ENCODE results near the gene SERGEF.
"Not testable (repeated sequence)": the region's sequence is repeated elsewhere in the genome, so short reads cannot be mapped to it uniquely, and the experiment has no call there.

Gene SERGEF

DNA sequence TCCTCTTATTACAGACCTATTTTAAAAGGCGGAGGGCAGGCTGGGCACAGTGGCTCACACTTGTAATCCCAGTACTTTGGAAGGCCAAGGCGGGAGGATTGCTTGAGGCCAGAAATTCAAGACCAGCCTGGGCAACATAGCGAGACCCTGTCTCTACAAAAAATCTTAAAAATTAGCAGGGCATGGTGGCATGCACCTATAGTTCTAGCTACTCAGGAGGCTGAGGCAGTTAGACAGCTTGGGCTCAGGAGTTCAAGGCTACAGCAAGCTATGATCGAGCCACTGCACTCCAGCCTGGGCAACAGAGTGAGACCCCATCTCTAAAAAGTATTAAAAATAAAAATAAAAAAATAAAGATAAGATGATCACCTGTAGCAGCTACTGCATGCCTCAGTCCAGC lies 12.7 kb downstream of the SERGEF start:
- DNase-seq (ENCODE audit: low read depth) = not testable (repeated sequence)

DNA sequence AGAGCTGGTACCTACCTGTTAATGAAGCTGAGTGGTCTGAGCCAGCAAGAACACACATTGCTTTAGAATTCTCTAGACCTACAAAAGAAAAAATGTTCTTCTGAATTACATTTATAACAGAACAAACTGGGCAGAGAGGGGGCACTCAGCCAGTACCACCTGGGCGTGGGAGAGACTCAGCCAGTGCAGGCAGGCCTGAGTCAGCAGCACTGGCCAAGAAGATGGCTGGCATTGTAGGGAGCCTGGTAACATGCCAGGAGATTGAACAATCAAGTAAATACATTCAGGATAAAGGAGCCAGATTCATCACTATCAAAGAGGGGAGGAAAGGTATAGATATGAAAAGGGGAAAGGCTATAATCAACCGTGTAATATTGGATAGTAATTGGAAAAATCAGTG lies 19.9 kb downstream of the SERGEF start:
- DNase-seq (ENCODE audit: low read depth) = no peak

DNA sequence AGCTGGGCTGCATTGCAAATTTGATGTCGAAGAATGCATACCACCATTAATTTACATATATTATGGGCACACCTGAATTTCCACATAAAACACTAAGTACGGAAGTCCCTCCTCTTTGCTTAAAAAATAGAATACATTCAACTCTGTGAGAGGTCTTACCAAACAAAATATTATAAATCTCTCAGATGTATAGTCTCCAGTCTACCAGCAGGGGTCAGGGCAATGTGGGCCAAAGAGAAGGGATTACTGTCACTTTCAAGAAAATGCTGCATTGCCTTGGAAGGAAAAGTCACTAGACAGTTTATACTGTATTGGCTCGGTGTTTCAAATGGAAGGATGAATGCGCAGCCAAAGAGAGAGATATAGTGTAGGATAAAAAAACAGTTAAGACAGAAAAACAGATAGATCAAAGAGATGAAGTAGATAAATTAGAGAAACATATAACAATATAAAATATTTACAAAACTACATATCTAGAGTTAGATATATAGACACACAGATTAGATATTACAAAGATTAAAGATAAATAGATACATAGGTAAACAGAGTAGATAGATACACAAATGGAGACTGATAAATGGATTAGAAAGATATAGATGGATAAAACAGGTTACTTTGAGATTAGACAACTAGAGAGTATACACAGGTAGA lies 20.9 kb downstream of the SERGEF start:
- DNase-seq (ENCODE audit: low read depth) = peak; percentile 29

DNA sequence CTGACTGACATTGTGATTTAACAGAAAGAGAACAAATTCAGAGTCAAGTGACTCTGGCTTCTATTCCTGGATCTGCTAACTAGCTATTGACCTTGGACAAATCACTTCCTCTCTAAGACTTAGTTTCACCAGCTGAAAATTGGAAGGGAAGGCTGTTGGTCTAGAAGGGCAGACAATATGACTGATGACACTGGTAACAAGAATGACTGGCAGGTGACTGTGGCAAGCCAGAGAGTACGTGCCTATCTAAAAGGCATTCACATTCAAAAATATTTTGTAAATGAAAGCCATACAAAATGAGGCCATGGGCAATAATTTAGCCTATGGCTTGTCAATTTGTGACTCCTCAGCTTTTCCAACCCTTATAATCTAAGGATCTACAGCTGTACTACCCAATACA lies 23.5 kb downstream of the SERGEF start:
- DNase-seq (ENCODE audit: low read depth) = no peak

DNA sequence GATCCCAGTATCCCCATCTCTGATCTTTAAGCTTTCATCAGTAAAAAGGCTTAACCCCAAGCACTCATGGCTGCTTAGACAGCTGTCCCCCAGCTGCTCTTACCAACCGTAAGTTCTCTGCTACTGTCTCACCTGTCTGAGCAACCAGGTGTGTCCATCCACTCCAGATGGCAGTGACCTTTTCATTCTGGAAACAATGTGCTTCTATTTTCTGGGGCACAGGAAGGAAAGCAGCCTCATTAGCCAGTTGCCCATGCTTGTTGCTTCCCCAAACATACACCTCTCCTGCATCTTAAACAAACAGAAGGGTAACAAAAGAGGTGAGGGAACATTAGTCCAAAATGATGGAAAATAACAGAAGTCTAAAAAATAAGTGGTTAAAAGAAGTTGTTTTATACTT lies 24.4 kb downstream of the SERGEF start:
- no peak for DNase-seq (ENCODE audit: low read depth)

DNA sequence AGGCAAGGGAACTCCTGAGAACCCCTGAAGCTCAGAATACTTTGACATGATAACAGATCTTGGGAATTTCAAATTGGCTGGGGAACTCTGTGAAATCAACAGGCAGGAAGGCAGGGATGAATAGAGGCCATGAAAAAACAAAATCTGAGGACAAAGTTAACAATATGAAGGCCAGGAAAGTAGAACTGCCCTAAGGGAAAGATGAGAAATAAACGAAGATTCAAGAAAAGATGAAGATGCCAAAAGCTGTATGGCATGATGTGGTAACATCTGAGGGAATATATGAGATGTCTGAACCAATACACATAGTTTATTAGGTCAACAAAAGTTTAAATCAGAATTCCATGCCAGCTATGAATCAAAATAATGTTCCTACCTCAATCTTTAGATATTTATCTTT lies 25.0 kb downstream of the SERGEF start:
- DNase-seq (ENCODE audit: low read depth) = no peak

DNA sequence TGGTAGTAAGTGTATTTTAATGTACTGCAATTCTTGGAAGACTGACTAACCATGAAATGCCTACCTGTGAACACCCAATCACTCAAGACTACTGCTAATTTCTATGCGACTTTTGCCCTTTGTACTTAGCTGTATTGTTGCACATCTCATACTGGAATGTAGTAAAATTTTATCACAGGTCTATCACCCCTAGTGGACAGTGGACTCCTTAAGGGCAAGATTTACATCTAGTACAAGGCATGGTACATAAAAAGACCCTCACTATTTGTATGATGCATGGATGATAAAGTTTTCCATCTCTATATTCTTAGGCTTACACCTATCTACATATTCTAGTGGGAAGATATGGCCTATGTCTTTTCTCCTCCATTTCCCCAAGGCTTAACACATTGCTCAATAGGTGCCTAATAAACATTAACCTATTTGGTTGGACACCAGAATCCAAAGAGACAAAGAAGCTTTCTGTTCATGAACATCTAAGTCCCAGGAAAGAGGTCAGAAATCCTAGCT lies 26.1 kb downstream of the SERGEF start:
- DNase-seq (ENCODE audit: low read depth) = no peak

DNA sequence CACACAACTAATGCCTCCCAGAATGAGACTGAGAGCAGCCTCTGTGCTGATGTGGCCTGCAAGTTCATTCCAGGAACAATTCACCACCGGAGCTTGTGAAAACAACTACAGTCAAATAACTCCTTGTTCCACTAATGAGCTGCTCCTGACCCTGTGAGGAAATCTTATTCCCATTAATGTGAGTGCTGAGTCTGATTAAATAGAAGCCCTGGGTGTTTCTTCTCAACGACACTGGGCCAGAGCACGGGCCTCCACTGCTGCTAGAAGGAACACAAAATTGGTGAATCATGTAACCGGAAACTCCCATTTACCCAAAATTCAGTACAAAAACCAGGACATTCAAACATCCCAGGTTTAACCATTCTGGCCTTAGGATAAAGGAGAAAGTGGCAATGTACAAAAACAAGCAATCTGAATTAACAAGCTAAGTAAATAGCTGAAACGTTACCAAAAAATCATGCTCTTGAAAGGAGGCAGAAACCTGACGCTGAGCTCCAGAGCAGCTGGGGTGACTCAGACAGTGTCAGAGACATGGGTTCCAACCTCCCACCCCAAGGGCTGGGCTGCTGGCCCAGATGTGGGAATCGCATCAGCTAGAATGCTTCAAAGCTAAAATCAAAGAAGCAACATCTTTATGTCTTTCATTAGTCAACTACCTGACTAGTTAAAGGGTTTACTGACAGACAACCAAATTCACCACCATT lies 26.7 kb downstream of the SERGEF start:
- peak; percentile 71 for DNase-seq (ENCODE audit: low read depth)

DNA sequence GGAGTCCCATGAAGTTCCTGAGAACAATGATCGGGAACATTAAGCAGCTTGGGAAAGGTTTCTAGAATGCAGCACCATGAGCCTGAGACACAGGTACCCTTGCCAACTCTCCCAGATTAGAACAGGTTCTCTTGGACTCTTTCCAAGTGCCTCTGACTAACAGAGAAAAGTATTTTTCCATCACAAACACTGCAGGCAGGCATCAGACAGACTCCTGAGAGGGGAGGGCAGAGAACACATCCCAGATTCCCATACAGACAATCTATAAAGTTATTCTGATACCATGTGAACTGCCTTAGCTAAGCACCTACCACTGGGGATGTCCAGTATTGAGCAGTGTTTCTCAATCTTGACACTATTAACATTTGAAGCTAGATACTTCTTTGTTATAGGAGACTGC lies 27.3 kb downstream of the SERGEF start:
- DNase-seq (ENCODE audit: low read depth) = no peak

DNA sequence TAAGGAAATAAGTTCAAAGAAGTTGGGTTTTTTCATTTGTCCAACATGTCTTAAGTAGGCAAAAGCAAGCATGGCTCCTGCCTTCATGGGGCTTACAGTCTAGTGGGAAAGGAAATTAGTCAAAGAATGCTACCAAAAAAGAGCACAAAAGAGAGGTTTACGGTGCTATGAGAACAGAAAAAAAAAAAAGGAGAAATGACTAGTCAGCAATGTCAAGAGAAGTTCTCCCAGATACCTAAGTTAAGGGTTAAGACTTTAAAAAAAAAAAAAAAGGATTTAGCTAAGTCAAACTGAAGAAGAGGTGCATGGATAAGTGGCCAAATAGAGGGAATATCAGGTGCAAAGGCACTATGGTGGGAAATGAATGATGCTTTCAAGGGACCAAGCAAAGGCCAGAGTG lies 29.3 kb downstream of the SERGEF start:
- no peak for DNase-seq (ENCODE audit: low read depth)

DNA sequence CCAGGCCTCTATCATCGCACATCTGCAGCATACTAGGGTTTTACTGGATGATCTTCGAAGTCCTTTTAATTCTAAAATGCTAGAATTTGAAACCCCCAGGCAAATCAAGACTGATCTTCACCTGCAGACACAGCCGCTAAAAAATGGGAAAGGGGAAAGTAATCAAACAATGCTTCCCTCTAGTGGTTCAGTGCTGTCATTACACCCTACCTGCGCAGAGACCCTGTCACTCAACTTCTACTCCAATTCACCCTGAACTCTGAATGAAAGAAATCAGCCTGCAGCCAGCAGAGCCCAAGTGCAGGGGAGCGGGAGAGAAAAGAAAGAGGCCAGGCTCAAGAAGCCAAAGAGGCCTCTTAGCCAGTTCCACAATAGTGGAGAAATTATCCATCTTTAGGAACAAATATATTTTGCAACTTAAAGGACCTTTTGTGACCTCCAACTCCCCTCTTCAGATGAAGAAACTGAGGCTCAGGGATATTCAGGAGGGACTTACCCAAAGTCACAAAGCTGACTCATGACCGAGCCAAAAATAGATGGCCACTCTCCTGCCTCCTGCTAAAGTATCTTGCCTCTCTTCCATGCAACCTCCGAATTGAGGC lies 33.0 kb downstream of the SERGEF start:
- no peak for DNase-seq (ENCODE audit: low read depth)

DNA sequence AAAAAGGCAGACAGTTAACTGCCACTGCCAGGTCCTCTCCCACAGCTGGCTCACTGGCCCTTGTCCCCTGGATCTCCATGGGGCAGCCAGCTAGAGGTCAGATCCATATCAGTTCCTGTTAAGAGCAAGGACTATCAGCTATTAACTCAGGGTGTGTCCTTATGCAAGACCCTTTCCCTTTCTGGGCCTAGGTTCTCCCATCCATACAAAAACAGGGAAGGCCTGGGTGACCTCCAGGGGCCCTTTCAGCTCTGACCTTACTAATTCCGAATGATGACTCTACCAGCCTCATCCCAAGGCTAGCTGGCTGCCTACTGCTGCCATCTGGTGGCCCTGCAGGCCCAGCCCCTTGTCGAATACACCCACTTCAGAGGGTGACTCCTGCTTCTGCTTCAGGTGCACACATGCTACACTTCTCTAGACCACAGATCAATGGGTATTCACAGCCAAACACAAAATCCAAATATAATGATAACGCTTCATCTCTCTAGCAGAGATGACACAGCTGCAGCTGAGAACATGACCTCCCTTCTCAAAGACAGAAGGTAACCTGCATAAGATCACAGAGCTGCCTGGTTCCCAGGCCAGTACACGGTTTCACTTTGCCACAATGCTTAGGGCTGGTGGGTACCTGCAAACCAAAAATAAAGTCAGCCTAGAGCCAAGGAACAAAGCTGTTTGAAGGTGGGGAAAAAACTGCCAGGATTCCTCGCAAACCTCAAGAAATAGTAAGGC lies 34.1 kb downstream of the SERGEF start:
- peak; percentile 33 for DNase-seq (ENCODE audit: low read depth)

DNA sequence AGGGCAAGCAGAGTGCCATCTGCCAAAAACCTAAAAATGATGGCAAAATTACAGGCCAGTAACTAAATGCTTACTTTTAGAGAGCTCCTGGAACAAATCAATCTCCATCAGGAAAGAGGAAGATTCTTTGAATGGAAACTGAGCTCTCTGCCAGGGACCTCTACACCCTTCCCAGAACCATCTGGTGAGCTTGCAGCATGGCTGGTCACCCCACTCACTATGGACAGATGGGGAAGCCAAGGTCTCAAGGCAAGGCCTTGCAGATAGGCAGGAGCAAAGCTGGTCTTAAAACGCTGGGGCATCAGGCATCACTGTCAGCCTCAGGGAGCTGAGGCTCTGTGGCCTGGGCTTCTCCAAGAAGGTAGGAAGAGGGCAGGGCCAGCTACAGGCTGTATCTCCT lies 36.2 kb downstream of the SERGEF start:
- no peak for DNase-seq (ENCODE audit: low read depth)

DNA sequence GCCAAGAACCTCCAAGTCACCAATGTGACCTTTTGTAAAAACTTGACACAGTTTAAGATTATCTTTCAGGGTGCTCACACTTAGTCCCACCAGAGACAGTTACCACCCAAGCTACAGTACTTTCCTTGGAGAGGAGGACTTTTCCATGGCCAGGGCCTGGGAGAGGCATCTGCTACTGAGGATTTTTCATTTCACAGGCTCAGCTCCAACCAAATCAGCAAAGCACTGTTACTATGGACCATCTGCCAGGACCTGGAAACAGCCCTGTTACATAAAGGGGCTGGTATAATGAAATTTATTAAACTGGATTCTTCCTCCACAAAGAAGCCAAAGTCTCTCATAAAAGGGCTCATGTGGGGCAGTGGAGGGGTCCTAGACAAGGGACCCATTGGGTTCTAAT lies 38.6 kb downstream of the SERGEF start:
- no peak for DNase-seq (ENCODE audit: low read depth)

DNA sequence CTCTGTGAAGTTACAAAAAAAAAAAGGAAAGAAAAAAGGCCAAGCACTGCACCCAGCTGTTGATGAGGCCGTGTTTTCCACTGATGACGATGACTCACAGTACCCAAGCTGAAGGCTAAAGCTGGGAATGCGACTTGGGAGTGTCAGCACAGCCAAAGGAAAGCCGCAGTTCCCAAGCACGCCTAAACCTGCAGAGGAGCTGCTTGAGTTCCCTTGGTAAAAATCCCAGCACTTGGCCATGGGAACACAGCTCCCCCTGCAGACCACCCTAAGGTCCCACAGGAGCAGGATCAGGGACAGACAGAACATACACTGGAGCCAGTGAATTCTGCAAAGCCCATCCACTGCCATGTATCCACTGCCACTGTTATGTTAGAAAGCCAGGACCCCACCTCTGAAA lies 39.9 kb downstream of the SERGEF start:
- peak; percentile 90 for DNase-seq (ENCODE audit: low read depth)

DNA sequence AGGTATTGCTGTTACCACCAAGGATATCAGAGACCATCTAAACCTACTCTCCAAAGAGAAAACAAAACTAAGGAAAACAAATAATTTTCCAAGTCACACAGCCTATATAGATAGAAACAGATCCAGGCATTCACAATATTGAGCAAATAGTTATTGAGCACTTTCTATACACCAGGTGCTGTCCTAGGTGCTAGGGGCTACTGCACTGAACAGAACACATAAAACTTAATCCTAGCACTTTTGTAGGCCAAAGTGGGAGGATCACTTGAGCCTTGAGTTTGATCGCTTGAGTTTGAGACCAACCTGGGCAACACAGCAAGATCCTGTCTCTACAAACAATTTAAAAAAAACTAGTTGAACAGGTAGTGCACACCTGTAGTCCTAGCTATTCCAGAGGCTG lies 44.6 kb downstream of the SERGEF start:
- no peak for DNase-seq (ENCODE audit: low read depth)

DNA sequence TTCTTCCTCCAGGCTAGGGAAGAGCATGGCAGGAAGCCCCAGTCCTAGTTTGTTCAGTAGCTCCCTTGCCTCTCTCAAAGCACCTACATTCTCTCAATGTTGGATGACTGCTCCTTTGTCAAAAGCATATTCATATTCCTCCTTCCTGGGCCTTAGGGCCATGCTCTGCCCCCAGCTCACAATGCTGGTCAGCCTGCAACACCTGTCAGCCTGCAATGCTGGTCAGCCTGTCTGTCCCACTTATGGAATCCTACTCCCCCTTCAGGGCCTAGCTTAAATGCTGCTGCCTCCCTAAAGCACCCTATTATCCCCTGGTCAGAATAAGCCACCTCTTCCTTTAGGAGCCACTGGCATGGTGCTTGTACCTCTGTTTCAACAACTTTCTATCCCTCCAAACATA lies 45.2 kb downstream of the SERGEF start:
- DNase-seq (ENCODE audit: low read depth) = no peak

DNA sequence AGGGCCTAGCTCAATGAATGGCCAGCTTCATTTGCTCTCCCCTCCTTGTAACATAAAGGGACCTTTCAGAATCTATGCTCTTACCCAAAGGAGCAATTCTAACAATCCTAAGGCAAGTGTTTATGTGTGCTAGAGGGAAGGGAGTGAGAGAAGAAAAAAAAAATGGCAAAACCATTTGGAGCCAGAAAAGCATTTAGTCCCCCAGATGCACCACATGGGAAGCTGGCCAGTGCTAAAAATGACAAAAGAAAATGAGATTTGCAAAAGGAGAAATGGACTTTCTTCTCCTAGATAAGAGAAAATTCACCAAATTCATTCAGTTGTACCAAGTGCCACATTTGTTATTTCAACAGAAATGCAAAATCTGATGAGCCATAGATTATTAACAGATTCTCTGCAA lies 52.8 kb downstream of the SERGEF start:
- no peak for DNase-seq (ENCODE audit: low read depth)

DNA sequence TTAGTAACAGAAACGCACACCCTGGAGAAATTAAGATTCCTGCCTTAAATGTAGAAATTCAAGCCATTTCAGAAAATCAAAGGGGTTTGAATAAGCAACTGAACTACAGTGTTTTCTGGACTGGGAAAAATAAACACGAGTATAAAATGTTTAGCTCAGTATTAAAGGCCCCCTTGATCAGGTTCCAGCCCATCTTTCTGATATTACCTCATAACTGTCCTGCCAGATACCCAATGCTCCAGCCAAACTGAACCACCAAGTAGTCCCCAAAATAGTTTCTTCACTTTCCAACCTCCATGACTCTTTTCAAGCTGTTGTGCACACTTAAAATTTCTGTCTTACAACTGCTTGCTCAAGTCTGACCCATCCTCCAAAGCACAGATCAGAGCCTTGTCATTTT lies 54.4 kb downstream of the SERGEF start:
- no peak for DNase-seq (ENCODE audit: low read depth)

DNA sequence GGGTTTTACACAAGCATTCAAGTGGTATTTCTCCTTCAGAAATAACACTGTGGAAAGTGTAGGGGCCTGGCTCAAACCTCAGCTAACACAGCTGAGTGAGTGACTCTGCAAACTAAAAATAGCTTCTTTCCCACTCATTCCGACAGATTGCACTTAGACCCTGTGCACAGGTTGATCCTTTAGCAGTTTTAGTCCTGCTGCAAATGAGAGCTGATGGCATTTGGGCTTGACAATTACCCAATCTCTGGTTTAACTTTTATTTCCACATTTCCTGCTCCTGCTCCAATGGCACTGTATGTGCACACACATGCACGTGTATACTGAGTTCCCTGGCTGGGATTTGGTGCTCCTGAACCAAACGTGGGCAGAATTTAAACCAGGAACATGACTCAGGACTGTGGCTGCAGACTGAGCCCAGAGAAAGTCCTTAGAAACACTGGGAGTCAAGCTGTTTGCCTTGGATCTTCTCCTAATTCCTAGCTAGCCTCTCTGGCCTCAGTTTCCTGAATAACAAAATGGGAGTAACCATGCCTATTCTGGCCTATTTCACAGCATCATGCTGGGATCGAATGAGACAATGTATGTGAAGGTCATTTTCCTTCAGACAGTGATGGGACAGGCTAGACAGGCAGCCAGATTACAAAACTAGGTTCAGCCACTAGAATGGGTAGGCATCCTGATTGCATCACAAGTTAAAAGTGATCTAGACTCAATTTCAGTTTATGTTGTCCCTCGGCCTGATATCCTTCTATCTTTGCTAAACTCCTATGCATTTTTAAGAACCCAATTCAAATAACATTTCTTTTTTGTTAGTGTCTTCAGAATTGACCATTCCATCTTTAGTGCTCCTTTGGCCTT lies 58.2 kb downstream of the SERGEF start:
- peak; percentile 34 for DNase-seq (ENCODE audit: low read depth)

DNA sequence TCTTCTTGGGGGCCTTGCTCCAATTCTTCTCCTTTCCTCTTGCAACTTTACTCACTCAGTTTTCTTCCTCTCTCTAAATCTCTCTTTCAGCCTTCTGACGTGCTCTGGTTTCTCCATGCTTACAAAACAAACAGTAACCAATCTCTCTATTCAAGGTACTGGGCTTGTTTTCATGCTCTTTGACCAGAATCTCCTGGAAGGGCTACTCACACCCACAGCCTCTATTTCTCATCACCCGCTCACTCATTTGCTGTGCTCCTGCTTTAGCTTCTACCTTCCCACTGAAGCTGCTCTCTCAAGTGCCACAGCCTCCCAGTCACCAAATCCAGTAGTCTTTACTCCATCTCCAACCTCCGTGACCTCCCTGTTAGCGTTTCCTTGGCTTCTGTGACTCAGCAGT lies 60.4 kb downstream of the SERGEF start:
- no peak for DNase-seq (ENCODE audit: low read depth)
